Hypothalamus (tissue), 51 donors: ENCODE results near the gene PTPRN2.
A peak's percentile ranks its signal among the peaks of the same experiment; 100 is the strongest.
"Not testable (repeated sequence)": the region's sequence is repeated elsewhere in the genome, so short reads cannot be mapped to it uniquely, and the experiment has no call there.

ENCODE experiments used
- DNase-seq, 51 donors: peaks; one replicate each; lab custom pipeline; 2025; lab: John Stamatoyannopoulos, UW

Gene PTPRN2

DNA sequence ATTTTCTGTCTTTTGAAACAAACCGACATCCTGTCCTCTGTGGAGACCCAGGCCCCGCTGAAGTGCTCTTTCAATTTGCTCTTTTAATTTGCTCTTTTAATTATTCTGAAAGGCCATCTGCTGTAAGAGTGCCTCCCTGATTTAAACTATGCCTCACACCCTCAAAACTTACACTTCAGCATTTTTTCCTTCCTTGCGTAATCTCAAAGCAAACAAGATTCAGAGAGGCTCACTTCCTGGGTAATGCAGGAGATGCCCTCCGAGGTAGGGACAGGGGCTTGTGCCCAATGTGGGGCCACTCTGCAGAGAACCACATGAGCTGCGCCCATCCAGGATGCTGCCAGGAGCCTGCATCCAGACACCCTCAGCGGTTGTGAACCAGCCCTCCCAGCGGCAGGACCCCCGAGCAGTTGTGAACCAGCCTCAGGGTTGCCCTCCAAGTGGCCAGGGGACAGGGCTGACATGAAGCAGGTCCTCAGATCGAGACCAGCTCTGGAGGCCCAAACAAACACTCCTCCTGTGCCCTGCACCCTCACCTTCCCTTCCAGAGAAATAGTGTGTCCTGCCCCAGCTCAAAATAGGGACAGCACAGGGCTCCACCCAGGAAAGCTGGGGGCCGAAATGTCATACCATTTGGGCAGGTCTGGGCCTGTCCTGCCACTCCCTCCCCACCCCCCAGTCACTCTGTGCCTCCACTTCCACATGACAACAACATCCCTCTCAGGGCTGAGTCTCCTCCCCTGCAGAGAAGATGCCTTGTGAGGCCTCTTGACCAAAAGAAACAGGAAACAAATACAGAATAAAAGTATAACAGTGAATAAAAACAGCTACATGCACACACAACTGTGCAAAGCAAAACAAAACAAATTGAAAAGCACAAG, 190.4 kb downstream of the PTPRN2 start:
- DNase-seq, result no peak

- no peak for DNase-seq
These were observed 191.2 kb downstream of the PTPRN2 start for GRCh38 chr7:158396301-158396905.

DNA sequence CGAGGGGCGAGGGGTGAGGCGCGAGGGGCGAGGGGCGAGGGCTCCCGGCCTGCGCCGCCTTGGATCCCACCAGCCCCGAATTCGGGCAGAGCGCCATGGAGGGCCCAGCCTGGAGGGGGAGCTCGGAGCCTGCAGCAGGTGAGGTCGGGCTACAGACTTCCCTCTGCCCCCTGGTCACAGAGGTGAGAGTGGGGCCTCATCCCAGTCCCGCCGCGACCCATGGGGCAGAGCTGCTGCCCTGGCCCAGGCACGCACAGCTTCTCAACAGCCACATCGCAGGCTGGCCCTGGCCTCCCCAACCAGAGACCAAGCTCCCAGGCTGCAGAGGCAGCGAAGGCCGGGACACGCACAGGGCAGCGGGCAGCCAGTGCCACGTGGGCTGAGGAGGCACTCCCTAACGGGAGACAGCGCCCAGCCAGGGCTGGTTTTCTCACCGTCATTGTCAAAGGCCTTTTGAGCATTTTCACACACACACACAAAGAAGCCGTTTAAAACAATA, 191.8 kb downstream of the PTPRN2 start:
- DNase-seq, result peak in 2 of 51 donors; percentile 13 to 28

DNA sequence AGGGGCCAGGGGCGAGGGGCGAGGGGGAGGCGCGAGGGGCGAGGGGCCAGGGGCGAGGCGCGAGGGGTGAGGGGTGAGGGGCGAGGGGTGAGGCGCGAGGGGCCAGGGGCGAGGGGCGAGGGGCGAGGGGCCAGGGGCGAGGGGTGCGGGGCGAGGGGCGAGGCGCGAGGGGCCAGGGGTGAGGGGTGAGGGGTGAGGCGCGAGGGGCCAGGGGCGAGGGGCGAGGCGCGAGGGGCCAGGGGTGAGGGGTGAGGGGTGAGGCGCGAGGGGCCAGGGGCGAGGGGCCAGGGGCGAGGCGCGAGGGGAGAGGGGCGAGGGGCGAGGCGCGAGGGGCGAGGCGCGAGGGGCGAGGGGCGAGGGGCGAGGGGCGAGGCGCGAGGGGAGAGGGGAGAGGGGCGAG, 192.3 kb downstream of the PTPRN2 start:
- DNase-seq, result no peak

DNA sequence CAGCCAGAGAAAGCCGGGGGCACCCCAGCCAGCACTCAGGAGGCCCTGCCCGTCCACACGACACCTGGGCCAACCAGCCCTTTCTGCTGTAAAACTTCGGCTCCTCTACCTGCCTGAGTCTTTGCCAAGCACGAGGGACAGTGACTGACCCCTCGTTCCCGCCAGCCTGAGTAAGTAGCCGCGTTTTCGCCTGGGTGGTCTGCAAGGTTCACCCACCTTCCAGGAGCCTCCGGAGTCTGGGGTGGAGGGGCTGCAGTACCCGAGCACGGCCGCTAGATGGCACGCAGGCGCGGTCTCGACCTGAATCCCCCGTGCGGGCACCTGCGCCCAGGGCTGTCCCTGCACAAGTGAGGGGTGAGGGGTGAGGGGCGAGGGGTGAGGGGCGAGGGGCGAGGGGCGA, 192.7 kb downstream of the PTPRN2 start:
- DNase-seq, result peak in 3 of 51 donors; percentile 30 to 39 (median 38)

GRCh38 chr7:158393926-158394625, 193.5 kb downstream of the PTPRN2 start:
- no peak for DNase-seq

GRCh38 chr7:158392251-158392650, 195.4 kb downstream of the PTPRN2 start:
- no peak for DNase-seq

GRCh38 chr7:158391541-158391940, 196.1 kb downstream of the PTPRN2 start:
- DNase-seq, result no peak

GRCh38 chr7:158391141-158391540, 196.5 kb downstream of the PTPRN2 start:
- DNase-seq, result no peak

- no peak for DNase-seq
These were observed 197.2 kb downstream of the PTPRN2 start for GRCh38 chr7:158390460-158390859.

GRCh38 chr7:158389514-158390425, 197.9 kb downstream of the PTPRN2 start:
- DNase-seq, result peak in 1 of 51 donors; percentile 32

GRCh38 chr7:158388928-158389327, 198.7 kb downstream of the PTPRN2 start:
- DNase-seq, result no peak

- no peak for DNase-seq
These were observed 199.6 kb downstream of the PTPRN2 start for GRCh38 chr7:158388072-158388471.

DNA sequence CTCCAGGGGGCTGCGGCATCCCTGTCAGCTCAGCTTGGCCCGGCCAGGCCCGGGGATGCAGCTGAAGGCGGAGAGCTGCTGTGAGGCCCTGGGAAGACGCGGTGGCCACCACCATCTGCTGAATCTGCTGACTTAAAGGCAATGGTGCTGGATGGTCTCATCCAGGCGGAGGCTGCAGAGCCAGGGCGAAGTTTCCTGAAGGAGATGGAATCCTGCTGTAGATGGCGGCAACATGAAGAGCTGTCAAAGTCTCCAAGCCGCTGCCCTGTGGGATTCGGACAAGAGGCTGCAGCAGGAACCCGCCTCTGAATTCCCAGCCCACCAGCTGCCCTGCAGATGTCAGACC, 200.1 kb downstream of the PTPRN2 start:
- no peak for DNase-seq

DNA sequence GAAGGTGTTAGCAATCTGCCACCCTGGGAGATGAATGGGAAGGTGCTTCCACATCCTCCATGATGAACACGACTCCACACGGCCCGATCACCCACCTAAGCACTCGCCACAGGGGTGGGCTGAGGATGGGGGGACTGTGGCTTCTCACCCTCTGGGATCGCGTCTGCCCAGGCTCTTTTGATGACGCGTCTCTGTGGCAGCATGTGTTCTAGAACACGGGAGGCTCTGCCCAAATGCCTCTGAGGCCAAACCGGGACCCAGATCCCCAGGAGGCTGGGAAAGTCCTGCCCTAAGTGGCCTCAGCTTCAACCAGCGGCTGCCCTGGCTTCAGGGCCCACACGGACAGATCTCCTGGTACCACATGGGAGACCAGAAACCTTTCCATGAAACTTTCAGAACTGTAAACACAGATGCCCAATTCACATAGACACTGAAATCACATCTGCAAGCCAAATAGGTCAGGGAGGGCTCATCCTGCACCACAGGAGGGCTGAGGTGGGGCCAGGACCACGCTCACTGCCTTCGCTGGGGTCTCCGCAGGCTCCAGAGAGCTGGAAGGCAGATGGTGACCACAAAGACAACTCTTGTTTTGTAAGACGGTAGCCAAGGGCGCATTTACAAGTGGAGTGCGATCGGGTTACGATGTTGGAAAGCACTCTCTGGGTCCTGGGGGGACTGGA, 200.6 kb downstream of the PTPRN2 start:
- DNase-seq, result no peak

DNA sequence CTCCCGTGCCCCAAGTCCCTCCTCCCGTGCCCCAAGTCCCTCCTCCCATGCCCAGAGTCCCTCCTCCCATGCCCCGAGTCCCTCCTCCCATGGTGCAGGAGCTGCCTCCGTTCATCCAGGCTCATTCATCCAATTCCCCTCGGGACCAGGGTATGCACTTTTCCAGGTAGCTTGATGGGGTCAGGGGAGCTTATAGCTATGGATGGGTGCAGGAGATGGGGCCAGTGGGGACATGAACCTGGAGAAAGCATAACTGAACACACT, 201.3 kb downstream of the PTPRN2 start:
- DNase-seq, result no peak

DNA sequence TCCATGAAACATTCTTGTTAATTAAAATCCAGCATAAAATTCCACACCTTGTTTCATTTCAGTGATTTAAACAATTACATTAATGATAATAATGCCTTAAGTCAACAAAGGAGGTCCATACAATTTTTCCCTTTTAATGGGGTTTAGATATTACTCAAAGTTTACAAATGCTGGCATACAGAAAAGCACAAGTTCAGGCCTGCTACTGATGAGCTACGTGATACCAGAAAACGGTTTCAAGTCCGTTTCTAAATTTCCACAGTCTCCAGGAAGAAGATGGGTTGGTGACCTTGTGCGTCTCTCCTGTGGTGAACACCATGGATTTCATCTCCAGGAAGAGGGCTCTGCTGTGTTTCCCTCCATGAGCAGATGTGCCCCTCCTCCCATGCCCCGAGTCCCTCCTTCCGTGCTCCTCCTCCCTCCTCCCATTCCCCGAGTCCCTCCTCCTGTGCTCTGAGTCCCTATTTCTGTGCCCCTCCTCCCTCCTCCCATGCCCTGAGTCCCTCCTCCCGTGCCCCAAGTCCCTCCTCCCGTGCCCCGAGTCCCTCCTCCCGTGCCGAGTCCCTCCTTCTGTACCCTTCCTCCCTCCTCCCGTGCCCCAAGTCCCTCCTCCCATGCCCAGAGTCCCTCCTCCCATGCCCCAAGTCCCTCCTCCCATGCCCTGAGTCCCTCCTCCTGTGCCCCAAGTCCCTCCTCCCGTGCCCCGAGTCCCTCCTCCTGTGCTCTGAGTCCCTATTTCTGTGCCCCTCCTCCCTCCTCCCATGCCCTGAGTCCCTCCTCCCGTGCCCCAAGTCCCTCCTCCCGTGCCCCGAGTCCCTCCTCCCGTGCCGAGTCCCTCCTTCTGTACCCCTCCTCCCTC, 201.9 kb downstream of the PTPRN2 start:
- not testable (repeated sequence) for DNase-seq

GRCh38 chr7:158384746-158385145, 202.9 kb downstream of the PTPRN2 start:
- DNase-seq, result peak in 1 of 51 donors; percentile 28

DNA sequence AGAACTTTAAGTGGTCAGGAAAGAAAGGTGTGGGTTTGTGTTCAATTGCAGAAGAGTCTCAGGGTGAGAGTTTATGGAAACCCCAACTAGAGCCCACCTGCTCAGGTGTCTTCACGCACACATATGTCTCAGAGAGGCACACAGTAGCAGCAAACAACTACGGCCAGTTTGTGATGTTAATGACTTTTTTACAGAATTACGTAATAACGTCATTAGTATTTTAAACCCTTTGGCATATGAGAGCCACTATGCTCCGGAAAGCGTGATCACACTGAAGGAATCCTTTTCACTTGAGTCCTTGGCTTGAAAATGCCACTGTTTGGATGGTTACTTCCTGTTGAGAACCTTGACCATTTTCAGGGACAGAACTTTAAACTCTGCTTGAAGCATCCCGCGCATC, 204.0 kb downstream of the PTPRN2 start:
- DNase-seq, result no peak
